Neuron (in vitro differentiated cells): Measurements from ENCODE around the gene MLC1.

ENCODE experiments used
- H2AFZ ChIP-seq: one replicate; pipeline ENCODE4 v1.6.1; 2013; ENCODE audit warnings: low read depth, mild to moderate bottlenecking, inconsistent platforms, low read length, moderate library complexity
- H3K27me3 ChIP-seq: one replicate; pipeline ENCODE4 v1.6.1; 2013; ENCODE audit warnings: low read length; ENCODE audit not compliant: insufficient read depth
- H3K36me3 ChIP-seq: one replicate; pipeline ENCODE4 v1.6.1; 2013; ENCODE audit warnings: low read length; ENCODE audit not compliant: insufficient read depth
- H3K4me1 ChIP-seq: one replicate; pipeline ENCODE4 v1.6.1; 2013; ENCODE audit warnings: low read length; ENCODE audit not compliant: insufficient read depth
- H3K4me3 ChIP-seq: 2 replicates; pipeline ENCODE4 v1.5.1; 2013; ENCODE audit warnings: mild to moderate bottlenecking, low read length, moderate library complexity
- H3K9me3 ChIP-seq: one replicate; pipeline ENCODE4 v1.6.1; 2013; ENCODE audit warnings: low read length

Gene MLC1

DNA sequence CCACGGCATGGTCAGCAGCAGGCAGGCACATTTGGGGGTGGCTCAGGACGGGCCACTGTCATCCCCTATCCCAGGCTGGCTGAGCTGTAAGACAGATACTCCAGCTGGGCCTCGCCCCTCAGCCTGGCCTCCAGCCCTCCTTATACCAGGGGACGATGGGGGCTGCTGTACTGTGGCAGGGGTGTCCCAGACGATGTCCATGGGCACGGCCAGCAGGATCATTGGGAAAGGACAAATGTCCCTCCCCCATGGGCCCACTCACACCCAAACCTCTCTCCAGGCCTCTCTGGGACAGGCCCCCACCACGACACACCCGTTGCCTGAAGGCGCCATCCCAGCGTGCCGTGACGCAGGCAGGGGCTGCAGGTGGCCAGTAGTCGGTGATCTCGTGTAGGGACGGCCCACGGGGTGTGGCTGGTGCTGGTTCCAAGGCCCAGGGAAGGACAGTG lies 71.1 kb downstream of the MLC1 start:
- Histone ChIP-seq H3K4me1 (no peaks in the 10 kb centered on the region), H3K36me3 (no peaks in the 10 kb centered on the region), H3K4me3 (no peak overlapping the region), H2AFZ (no peak overlapping the region), H3K9me3 (peaks cover 2% of the 10 kb centered on the region), H3K27me3 (peaks cover 81% of the 10 kb centered on the region)

DNA sequence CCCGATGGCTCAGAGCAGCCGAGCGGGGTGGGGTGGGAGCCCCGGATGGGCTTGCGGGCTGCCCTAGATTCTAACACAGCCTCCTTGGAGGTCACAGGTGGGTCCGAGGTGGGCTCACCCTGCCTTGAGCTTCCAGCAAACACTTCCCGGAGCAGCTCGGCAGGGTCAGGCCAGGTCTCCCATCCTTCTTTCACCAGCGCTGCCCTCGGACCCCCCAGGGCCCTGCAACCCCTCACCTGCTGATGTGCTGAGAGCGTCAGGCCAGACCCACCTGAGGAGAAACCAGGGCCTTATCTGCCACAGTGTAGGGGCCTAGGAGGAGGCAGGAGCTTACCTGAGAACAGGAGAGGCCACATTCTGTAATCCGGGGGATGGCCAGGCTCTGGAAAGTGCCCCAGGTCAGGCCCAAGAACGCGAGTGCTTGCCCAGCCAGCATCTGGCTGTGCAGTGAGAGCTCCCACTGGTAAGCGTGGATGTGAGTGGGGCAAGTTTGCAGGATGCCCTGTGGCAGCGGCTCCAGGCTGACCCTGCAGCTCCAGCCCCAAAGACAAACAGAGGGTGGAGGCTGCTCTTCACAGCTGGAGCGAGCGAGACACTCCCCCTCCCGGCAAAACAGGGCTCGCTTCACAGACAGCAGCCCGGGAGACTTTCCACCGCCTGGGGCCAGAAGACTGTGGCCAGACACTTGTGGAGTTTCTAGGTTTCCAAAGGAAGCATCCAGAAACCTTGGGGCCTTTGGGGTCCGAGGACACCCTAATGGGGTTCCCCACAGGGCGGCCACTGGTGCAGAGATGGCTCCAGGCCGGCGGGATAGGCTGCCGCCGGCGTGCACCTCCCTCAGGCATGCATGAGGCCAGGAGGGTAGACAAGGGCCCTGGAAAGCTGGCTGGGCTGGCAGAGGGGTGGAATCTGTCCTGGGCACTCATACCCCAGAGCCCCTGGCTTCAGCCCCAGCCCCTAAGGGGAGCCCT lies 72.7 kb downstream of the MLC1 start, which contains the start of gene IL17REL:
TSS of gene IL17REL (minus strand) at position 555 of the 971 bp plus-strand sequence. CDS start at position 436, 119 bp downstream.
- H3K4me3 ChIP-seq, result no peak within 1 kb of the TSS
- no peaks in the 10 kb centered on the region for H3K36me3 ChIP-seq
- H3K9me3 ChIP-seq, result peaks cover 2% of the 10 kb centered on the region
- H2AFZ ChIP-seq, result no peak within 1 kb of the TSS
- peaks cover 89% of the 10 kb centered on the region for H3K27me3 ChIP-seq
- H3K4me1 ChIP-seq, result no peaks in the 10 kb centered on the region

DNA sequence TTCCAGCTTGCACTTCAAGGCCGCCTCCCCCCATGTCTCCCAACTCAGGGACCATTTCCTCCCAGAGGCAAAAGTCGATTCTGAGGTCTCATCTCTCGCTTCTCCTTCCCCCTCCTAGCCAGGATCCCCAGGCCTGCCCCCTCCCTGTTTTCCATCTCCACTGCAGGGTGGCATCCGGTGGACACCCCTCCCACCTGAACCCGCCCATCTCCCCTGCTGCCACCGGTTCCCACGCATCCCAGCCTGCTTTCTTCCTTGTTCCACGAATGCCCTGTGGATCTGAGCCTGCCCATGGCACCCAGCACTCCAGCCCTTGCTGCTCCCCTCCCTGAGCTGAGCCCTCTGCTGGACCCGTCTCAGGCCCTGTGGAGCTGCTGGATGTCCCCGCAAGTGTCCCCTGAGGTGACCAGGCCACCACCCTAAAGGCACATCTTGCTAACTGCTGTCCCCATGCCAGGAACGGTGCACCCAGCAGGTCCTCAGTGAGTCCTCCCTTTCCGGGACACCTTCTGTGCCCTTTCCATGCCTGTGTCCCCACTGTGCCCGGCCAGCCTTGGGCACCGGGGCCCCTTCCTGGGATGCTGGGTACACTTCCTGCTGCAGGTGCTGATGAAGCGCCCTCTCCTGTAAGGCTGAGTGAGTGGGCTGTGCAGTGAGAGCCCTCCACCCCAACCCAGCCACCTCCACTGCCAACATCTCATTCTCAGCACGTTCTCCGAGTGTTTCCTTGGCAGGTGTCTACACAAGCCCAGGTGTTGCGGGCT lies 73.6 kb downstream of the MLC1 start:
- Histone ChIP-seq H3K36me3 (no peaks in the 10 kb centered on the region), H3K9me3 (peaks cover 2% of the 10 kb centered on the region), H2AFZ (no peak overlapping the region), H3K27me3 (peaks cover 81% of the 10 kb centered on the region), H3K4me3 (no peak overlapping the region), H3K4me1 (no peaks in the 10 kb centered on the region)

DNA sequence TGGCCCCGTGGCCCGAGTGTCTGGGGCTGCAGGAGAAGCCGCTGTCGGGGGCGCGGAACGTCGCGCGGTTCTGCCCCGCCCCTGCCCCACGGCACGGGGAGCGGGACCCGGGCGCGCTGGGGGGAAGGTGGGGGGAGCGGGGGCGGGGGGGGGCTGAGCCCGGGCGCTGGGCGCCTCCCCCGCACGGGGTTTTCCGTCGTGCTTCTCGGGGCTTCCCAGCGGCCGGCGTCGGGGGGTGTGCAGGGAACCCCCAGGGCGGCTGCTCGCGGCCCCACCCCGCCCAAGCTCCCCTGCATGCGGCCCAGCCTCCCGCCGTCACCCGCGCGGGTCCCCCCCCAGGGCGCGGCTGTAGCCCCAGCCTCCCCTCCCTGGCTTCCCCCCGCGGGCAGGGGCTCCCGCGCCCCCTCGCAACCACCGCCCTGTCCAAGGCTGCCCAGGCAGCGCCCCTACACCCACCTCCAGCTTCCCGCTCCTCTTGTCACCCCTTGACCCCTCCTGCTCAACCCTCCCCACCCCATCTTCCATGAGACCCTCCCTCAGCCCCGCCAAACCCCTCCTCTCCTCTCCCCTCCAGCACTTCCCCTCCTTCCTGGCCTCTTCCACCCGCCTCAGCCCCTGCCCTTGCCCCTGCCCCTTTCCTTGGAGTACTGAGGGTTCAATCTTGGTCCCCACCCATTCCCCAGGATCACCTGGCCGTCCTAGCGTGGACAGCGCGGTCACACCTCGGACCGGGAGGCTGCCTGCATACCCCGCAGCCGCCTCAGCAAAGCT lies 74.4 kb downstream of the MLC1 start:
- Histone ChIP-seq H3K27me3 (peaks cover 79% of the 10 kb centered on the region), H3K36me3 (no peaks in the 10 kb centered on the region), H3K4me3 (no peak overlapping the region), H3K9me3 (peaks cover 2% of the 10 kb centered on the region), H3K4me1 (no peaks in the 10 kb centered on the region), H2AFZ (no peak overlapping the region)

DNA sequence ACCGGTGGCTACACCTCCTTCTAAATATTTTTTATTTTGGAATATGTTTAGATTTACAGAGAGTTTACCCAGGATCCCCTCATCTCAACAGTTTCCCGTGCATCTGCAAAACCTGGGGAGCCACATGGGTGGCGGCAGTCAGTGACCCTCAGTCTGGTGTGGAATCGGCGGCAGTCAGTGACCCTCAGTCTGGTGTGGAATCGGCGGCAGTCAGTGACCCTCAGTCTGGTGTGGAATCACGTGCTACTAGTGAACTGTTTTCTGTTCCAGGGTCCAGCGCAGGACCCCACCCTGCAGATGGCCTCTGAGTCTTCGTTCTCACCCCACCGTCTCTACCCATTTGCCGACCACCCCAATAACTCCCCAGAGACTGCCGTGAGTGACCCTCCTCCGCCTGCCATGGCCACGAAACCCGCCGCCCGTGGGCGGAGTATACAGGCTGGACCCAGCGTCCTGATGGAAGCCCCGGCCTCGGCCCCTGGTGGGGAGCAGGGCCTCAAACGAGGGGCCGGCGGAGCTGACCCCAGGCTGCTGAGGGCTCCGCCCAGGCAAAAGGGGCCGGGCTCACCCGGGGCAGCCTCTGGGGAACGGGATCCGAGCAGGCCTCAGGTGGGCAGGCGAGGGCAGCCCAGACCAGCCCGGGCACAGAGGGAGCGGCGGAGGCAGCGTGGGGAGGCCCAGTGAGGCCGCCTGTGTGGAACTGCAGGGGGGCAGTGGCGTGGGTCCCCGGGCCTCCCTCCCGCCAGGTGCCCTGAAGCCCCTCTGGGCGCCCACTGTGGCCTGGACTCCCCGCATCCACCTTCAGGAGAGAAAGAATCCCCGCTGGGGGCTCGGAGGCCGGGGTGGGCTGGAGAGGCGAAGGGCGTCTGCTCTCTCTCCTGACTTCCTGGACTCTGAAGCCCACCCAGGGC lies 75.2 kb downstream of the MLC1 start:
- Histone ChIP-seq H3K27me3 (peaks cover 78% of the 10 kb centered on the region), H3K4me3 (no peak overlapping the region), H3K4me1 (no peaks in the 10 kb centered on the region), H2AFZ (no peak overlapping the region), H3K36me3 (no peaks in the 10 kb centered on the region), H3K9me3 (peaks cover 2% of the 10 kb centered on the region)
